Stimulated activated effector memory CD8-positive, alpha-beta T cell treated with anti-CD3 and anti-CD28 coated beads, Interleukin-12 subunit alpha, Interleukin-12 subunit beta, amount 100 ng/mL, for 72 hours (primary cell): ENCODE results near the gene WNT9A.

Source experiments
- ATAC-seq: fragments of 150-1000 bp; cut with Tn5 transposase; 2 replicates; pipeline ENCODE4 v1.10.0; 2021
- DNase-seq, 2 donors: peaks; one replicate each; pipeline ENCODE4 v3.0.0; 2021 to 2022; ENCODE audit warnings: low spot score in 2 of 2
- H3K27ac Mint-ChIP-seq: one replicate; pipeline ENCODE4 v1.8.0; 2022; ENCODE audit warnings: mild to moderate bottlenecking, mixed read lengths
- H3K36me3 Mint-ChIP-seq: one replicate; pipeline ENCODE4 v1.8.0; 2022; ENCODE audit warnings: mild to moderate bottlenecking, mixed read lengths
- H3K4me1 Mint-ChIP-seq: one replicate; pipeline ENCODE4 v1.8.0; 2022; ENCODE audit warnings: mixed read lengths
- H3K4me3 Mint-ChIP-seq: one replicate; pipeline ENCODE4 v1.8.0; 2022; ENCODE audit warnings: mild to moderate bottlenecking, mixed read lengths
- H3K9me3 Mint-ChIP-seq: one replicate; pipeline ENCODE4 v1.8.0; 2022; ENCODE audit warnings: mixed read lengths

Gene WNT9A

DNA sequence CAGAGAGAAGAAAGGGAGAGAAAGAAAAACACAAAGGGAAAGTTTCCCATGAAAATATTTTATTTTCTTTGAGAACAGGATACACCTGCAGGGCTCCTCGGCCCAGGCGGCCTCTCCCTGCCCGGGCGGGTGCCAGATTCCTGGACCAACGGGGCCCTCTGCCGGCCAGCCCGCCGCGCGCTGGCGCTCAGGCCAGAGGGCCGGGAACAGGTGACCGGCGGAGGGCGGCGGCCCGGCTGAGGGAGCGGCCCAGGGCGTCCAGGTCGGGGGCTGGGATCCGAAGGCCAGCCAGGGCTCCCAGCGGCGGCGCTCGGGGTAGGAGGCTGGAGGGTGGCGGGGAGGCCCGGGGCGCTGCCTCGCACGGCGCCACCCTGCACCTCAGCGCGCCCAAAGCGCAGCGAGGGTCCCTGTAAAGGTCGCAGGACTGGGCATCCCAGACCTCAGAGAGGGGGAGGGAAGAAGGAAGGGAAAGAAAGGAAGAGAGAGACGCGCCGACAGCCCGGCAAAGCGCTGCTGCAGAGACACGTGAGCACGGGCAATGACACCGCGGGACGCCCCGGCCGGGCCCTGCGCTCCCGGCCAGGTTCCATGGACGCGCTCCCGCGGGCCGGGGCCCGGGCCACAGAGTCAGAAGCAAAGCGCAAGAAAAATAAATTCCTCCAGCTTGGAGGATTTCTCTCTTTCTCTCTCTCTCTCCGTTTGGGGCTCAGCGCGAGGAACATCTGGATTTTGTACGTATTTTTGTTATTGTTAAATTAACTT is 927 bp downstream of the WNT9A start:
- peak; percentile 74 for ATAC-seq

DNA sequence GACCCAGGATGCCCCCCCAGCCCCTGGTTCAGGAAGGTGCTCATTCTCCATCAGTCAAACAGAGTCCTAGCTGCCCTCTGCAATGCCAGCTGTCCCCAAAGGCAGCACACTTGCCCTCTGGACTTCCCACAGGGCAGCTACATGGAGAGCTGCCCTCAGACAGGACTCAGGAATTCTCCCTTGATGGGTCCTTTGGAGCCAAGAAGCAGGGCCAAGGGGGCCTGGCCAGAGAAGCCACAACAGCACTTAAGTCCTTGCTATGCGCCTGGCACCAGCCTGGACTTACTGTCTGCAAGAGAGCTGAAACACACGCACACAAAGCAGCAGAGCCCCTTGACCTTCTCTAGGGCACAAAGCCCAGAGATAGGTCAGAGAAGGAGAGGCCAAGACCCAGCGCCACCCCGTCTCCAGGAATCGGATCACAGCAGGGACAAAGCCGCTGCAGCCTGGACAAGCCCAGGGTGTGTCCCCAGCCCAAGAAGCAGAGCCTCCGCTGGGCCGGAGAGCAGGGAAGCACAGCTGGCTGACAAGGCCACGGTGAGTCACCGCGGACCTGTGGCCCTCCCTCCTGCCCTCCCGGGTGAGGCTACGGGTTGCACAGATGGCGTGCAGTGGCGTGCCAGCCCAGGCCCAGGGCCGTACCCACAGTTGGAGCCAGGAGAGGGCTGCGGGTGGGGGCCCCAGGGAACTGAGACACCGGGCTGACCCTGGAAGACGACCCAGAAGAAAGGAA is 1.7 kb downstream of the WNT9A start:
- no peaks in the 10 kb centered on the region for H3K9me3 Mint-ChIP-seq
- DNase-seq (no peak), ATAC-seq (no peak)
- no peaks in the 10 kb centered on the region for H3K36me3 Mint-ChIP-seq
- H3K4me3 Mint-ChIP-seq, result peak overlapping the region; percentile 68
- H3K27ac Mint-ChIP-seq, result no peak overlapping the region
- peaks cover 6% of the 10 kb centered on the region for H3K4me1 Mint-ChIP-seq

More for the DNA sequence above, 927 bp downstream of the WNT9A start:
- Mint-ChIP-seq H3K4me1 (peaks cover 6% of the 10 kb centered on the region), H3K4me3 (peak overlapping the region; percentile 68), H3K9me3 (no peaks in the 10 kb centered on the region), H3K36me3 (no peaks in the 10 kb centered on the region), H3K27ac (no peak overlapping the region)
- peak; percentile 49 to 67 for DNase-seq

DNA sequence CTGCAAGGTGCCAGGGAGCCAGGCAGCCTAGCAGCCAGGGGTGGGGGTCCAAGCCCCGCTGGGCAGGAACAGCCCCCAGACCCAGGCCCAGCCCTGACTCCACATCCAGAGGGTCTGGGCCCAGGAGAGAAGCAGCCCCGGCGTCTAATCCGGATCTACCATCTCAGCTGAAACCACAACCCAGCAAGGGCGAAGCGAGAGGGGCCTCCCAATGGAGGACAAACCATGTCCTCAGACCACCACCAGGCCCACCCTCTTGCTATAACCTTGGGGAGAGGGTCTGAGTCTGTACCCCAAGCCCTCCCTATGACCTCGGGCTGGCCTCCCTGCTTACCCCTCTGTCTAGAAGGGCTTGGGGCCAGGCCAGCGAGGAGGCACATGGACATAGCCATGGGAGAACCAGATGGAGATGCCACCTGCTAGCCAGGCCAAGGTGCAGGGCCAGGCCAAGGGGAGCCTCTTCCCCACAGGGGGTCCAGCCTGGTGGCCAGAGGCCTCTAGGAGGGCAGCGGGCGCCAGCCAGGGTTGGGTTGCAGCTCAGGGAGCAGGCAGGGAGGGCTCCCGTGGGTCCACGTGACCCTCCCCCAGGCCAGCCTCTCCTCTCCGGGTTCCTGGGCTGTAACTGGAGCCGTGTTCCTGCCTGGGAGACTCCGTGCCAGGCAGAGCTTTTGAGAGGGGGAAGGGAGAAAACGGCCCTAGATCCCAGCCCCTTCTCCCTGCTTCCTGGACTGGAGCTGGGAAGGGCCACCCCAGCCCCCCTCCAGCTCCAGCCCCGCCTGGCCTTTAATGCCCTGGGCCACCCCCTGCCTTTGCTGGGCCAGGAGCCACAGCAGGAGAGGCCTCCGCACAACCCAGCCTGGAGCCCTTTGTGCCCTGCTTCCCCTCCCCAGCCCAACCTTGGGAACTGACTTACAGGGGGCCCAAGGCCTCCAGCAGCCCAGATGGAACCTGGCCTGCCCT is 2.5 kb downstream of the WNT9A start:
- DNase-seq, result no peak
- Mint-ChIP-seq H3K27ac (no peak overlapping the region), H3K4me1 (peaks cover 6% of the 10 kb centered on the region), H3K4me3 (no peak overlapping the region), H3K36me3 (no peaks in the 10 kb centered on the region), H3K9me3 (no peaks in the 10 kb centered on the region)
- ATAC-seq, result no peak

DNA sequence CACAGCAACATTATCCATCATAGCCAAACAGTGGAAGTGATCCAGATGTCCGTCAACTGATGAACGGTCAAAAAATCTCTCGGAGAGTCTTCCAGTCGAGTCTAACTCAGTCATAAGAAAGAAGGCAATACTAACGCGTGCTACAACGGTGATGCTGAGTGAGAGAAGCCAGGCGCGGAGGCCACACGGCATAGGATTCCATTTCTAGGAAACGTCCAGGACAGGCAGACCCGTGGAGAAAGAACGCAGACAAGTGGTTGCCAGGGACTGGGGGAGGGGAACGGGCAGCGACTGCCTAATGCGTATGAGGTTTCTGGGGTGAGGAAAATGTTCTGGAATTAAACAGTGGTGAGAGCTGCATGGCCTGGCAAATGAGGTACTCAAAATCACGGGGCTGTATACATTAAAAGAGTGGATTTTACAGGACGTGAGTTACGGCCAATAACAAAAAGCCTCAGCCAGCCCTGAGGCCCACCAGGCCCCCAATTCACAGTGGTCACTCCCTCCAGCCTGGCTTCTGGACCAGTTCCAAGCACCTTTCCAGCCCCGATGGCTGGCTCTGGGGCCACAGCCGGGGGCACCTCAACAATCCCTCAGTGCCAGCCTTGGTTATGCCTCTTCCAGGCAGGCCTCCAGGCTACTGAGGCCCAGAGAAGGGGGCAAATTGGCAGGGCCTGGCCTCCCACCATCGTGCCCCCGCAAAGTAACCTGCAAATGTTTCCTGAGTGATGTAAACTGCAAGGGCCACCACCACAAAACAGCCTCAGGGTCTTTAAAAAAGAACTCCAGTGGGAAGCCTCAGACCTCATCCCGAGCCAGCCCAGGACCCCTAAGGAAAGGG is 3.4 kb downstream of the WNT9A start:
- Mint-ChIP-seq H3K9me3 (no peaks in the 10 kb centered on the region), H3K36me3 (no peaks in the 10 kb centered on the region), H3K4me3 (no peak overlapping the region), H3K4me1 (peaks cover 6% of the 10 kb centered on the region), H3K27ac (no peak overlapping the region)
- ATAC-seq (no peak), DNase-seq (no peak)

DNA sequence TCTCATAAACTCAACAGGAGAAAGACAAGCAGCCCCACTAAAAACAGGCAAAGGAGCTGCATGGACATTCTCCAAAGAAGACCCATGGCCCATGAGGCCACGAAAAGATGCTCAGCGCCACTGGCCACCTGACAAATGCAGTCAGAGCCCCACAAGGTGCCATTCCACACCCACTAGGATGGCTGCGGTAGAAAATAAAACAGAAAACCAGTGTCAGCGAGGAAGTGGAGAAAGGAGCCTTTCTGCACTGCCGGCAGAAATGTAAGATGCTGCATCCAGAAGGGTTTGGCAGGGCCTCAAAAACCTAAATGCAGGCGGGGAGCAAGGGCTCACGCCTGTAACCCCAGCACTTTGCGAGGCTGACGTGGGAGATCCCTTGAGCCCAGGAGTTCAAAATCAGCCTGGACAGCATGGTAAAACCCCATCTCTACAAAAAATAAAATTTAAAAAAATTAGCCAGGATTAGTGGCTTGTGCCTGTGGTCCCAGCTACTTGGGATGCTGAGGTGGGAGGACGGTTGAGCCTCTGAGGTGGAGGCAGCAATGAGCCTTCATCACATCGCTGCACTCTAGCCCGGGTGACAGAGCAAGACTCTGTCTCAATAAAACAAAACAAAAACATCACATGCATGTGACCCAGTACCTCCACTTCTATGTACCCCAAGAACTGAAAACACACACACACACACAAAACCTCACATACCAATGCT is 4.2 kb downstream of the WNT9A start:
- no peak overlapping the region for H3K27ac Mint-ChIP-seq
- no peak for ATAC-seq
- no peaks in the 10 kb centered on the region for H3K36me3 Mint-ChIP-seq
- no peak overlapping the region for H3K4me3 Mint-ChIP-seq
- no peak for DNase-seq
- no peaks in the 10 kb centered on the region for H3K9me3 Mint-ChIP-seq
- peaks cover 6% of the 10 kb centered on the region for H3K4me1 Mint-ChIP-seq

GRCh38 chr1:227942716-227943261 is 4.9 kb downstream of the WNT9A start:
- no peak overlapping the region for H3K27ac Mint-ChIP-seq
- no peak overlapping the region for H3K4me3 Mint-ChIP-seq
- no peaks in the 10 kb centered on the region for H3K9me3 Mint-ChIP-seq
- peaks cover 6% of the 10 kb centered on the region for H3K4me1 Mint-ChIP-seq
- DNase-seq (no peak), ATAC-seq (no peak)
- H3K36me3 Mint-ChIP-seq, result no peaks in the 10 kb centered on the region

DNA sequence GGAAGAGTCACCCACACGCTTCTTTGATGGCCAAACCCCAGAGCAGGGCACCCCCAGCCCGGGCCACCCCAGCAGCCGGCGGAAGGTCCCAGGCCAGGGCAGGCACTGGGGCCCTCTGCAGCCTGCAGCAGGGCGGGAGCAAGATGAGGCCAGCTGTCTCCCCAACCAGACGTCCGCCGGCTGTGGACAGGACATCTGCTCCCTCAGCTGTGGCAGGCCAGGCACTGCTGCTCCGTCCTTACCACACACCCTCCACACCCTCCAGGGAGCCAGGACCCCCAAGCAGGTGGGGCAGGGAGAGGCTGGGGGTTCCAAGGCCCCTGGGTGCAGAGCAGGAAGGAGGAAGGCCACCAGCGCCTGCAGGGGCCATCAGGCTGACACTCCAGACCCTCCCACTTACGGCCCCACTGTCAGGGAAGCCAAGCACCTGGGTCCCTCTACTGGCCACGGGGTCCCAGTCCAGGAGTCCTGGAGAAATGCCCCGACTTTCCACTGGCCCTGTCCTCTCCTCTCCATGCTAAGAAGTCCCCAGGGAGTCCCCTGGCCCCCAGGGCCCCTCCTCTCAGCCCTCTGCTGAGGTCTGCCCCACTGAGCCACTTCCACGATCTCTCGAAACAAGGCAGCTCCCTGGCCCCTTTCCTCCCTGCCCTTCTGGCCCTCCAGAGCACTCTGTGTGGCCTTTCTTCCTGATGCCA is 5.6 kb downstream of the WNT9A start:
- peaks cover 7% of the 10 kb centered on the region for H3K4me1 Mint-ChIP-seq
- H3K27ac Mint-ChIP-seq, result no peak overlapping the region
- no peak for ATAC-seq
- no peak overlapping the region for H3K4me3 Mint-ChIP-seq
- H3K9me3 Mint-ChIP-seq, result no peaks in the 10 kb centered on the region
- peaks cover under 1% of the 10 kb centered on the region for H3K36me3 Mint-ChIP-seq
- DNase-seq, result no peak

DNA sequence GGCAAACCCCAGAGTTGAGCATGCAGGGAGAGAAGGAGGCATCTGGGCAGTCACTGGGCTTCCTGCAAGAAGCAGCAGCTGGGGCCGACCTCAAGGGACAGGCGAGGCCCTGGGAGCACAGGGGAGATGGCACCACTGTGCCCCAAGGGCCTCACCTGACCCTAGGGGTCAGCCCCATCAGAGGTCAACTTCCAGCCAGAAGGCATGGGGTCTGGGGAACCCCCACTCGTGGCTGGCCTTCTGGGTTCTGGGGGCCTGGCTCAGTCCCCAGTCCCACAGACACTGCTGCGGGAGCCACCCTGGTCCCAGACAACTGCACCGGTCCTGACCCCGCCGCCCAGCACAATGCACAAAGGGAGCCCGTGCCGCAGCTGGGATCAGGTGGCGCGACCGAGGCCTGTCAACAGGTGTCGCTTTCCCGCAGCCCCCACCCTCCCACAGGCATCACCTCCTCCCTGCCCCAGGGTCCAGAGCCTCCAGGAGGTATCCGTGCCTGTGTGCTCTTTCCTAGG is 6.2 kb downstream of the WNT9A start:
- DNase-seq, result no peak
- Mint-ChIP-seq H3K27ac (no peak overlapping the region), H3K4me1 (peaks cover 12% of the 10 kb centered on the region), H3K36me3 (peaks cover 5% of the 10 kb centered on the region), H3K9me3 (no peaks in the 10 kb centered on the region), H3K4me3 (no peak overlapping the region)
- no peak for ATAC-seq

DNA sequence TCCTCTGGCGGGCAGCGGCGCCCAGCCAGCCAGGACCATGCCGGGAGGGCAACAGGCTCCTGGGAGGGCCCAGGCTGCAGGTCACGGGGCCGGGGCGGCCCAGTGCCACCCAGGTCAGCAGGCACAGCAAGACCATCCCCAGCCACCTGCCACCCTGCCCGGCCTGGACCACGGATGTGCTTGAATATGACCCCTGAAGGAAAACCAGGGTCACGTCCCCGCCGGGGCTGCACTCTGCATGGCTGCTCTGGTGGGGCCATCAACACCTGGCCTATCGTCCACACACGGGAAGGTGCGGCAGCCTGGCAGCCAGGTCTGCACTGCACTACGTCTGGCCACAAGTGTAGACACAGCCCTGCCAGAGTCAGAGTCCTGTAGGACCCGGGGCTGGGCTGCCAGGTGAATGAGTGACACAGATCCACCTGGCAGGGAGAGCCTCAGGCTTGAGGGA is 6.9 kb downstream of the WNT9A start:
- H3K4me3 Mint-ChIP-seq, result no peak overlapping the region
- H3K27ac Mint-ChIP-seq, result no peak overlapping the region
- H3K36me3 Mint-ChIP-seq, result peaks cover 5% of the 10 kb centered on the region
- H3K9me3 Mint-ChIP-seq, result no peaks in the 10 kb centered on the region
- DNase-seq (no peak), ATAC-seq (no peak)
- H3K4me1 Mint-ChIP-seq, result peaks cover 10% of the 10 kb centered on the region

GRCh38 chr1:227939791-227940771 is 7.7 kb downstream of the WNT9A start:
- H3K4me1 Mint-ChIP-seq, result peaks cover 17% of the 10 kb centered on the region

DNA sequence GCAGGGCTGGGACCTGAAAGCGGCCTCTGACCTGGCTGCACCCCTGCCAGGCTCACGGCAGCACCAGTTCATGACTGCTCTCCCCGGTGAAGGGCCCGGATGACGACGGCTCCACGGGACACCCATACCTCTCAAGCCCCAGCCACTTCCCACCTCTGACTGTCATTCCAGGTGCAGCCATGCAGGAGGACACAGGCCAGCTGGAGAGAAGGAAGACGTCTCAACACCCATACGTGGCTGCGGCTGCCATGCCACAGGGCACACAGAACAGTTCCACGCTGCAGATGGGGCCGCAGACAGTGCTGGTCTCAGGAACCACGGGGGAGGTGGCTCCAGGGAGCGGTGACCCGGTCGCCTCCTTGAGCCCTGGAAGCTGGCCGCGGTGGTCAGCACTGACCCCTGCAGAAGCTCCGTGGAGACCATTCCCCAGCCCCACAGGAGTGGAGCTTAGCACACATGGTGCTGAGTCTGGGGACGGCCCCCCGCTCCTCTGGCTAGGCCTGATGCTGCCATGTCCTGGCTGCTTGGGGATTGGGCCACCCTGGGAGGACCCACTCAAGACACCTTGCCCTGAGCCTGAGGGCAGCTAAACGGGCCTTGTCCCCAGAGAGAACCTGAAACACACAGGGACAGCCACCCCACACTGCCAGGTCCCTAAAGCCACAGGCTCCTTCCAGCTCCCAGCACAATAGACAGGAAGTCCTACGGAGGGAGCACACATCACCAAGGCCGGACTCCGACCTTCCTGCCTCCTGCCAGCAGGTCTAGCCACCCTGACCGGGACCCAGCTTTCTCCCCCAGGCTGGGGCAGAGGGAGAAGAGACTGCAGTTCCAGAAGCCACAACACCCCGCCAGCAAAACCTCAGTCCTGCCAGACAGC is 8.6 kb downstream of the WNT9A start:
- no peak for DNase-seq
- H3K36me3 Mint-ChIP-seq, result peaks cover 13% of the 10 kb centered on the region
- ATAC-seq, result no peak
- peaks cover 24% of the 10 kb centered on the region for H3K4me1 Mint-ChIP-seq
- H3K27ac Mint-ChIP-seq, result no peak overlapping the region
- H3K9me3 Mint-ChIP-seq, result peaks cover 8% of the 10 kb centered on the region
- no peak overlapping the region for H3K4me3 Mint-ChIP-seq

More at GRCh38 chr1:227939791-227940771, 7.7 kb downstream of the WNT9A start:
- peaks cover 4% of the 10 kb centered on the region for H3K9me3 Mint-ChIP-seq
- H3K36me3 Mint-ChIP-seq, result peaks cover 8% of the 10 kb centered on the region
- no peak for DNase-seq
- no peak overlapping the region for H3K4me3 Mint-ChIP-seq
- ATAC-seq, result no peak
- no peak overlapping the region for H3K27ac Mint-ChIP-seq
